Smooth muscle cell (in vitro differentiated cells): ENCODE data around the gene TMEM150A. TPM values are rescaled to one million over a fixed set of nuclear protein-coding genes. Genes with fewer than 3 reads are reported as not detected.

ENCODE experiments used
- DNase-seq: peaks from one replicate; lab custom pipeline; 2025; ENCODE audit not compliant: unreplicated experiment; lab: John Stamatoyannopoulos, UW
- H2AFZ ChIP-seq: fragments of 200-600 bp; sonication (generic); 2 replicates; pipeline ENCODE4 v1.6.0; 2016; ENCODE audit warnings: antibody characterized with exemption, low read depth, mild to moderate bottlenecking
- H3F3A ChIP-seq: fragments of 200-600 bp; sonication (generic); 2 replicates; pipeline ENCODE4 v1.6.0; 2017; ENCODE audit warnings: antibody characterized with exemption, low read depth
- H3K27ac ChIP-seq: fragments of 200-600 bp; sonication (generic); 2 replicates; pipeline ENCODE4 v1.5.1; 2016; ENCODE audit warnings: low read depth, mild to moderate bottlenecking
- H3K27me3 ChIP-seq: fragments of 200-600 bp; sonication (generic); 2 replicates; pipeline ENCODE4 v1.6.1; 2016; ENCODE audit warnings: low read depth, mild to moderate bottlenecking
- H3K36me3 ChIP-seq: fragments of 200-600 bp; sonication (generic); 2 replicates; pipeline ENCODE4 v1.5.1; 2016; ENCODE audit warnings: low read depth
- H3K4me1 ChIP-seq: fragments of 200-600 bp; sonication (generic); 2 replicates; pipeline ENCODE4 v1.5.1; 2016; ENCODE audit warnings: low read depth
- H3K4me2 ChIP-seq: fragments of 200-600 bp; sonication (generic); 2 replicates; pipeline ENCODE4 v1.6.0; 2016; ENCODE audit warnings: mild to moderate bottlenecking
- H3K4me3 ChIP-seq: fragments of 200-600 bp; sonication (generic); 2 replicates; pipeline ENCODE4 v1.5.1; 2016; ENCODE audit warnings: mild to moderate bottlenecking
- H3K79me2 ChIP-seq: fragments of 200-600 bp; sonication (generic); 2 replicates; pipeline ENCODE4 v1.6.0; 2016; ENCODE audit warnings: low read depth, mild to moderate bottlenecking
- H3K9ac ChIP-seq: fragments of 200-600 bp; sonication (generic); 2 replicates; pipeline ENCODE4 v1.6.0; 2016; ENCODE audit warnings: low read depth
- H3K9me3 ChIP-seq: fragments of 200-600 bp; sonication (generic); replicated peaks from 2 replicates; pipeline ENCODE4 v1.5.1; 2016; ENCODE audit warnings: low read depth
- H4K20me1 ChIP-seq: fragments of 200-600 bp; sonication (generic); 2 replicates; pipeline ENCODE4 v1.6.0; 2016; ENCODE audit warnings: low read depth
- CTCF ChIP-seq: fragments of 200-600 bp; sonication (generic); IDR thresholded peaks from 2 replicates; pipeline ENCODE4 v1.5.1; 2017; ENCODE audit warnings: borderline replicate concordance, mild to moderate bottlenecking, antibody characterized with exemption; ENCODE audit not compliant: insufficient read depth, poor library complexity, severe bottlenecking
- WGBS: methylation state at CpG from one replicate; pipeline ENCODE4 v1.1.7; 2016; ENCODE audit warnings: low lambda C conversion rate; 5-methylcytosine and 5-hydroxymethylcytosine counted together
- polyA plus RNA-seq: library from polyadenylated mRNA; unstranded; fragments of >200 nt; fragmentation: Nextera tagmentation; extraction: Ambion mirVana; gene quantifications from 2 replicates; pipeline ENCODE4 v1.2.1, GENCODE V29; 2016
- total RNA-seq: library from RNA; depleted of rRNA; stranded (reverse); fragments of >200 nt; gene quantifications from 2 replicates; pipeline ENCODE4 v1.2.3, GENCODE V29; 2014

TMEM150A gene
- total and polyA plus RNA-seq, 2 experiments from 2014 or later = 7.7 to 20.0 TPM

GRCh38 chr2:85600951-85601770 is 1.3 kb downstream of the TMEM150A start:
- Histone ChIP-seq H3K79me2 (peaks cover 26% of the 10 kb centered on the region), H3F3A (no peaks in the 10 kb centered on the region), H3K27ac (no peak overlapping the region), H3K4me3 (peak overlapping the region; percentile 71), H3K36me3 (no peaks in the 10 kb centered on the region), H3K27me3 (no peaks in the 10 kb centered on the region), H3K4me2 (peak overlapping the region; percentile 95), H2AFZ (no peak overlapping the region), H3K9me3 (no peaks in the 10 kb centered on the region), H4K20me1 (peaks cover 19% of the 10 kb centered on the region), H3K9ac (no peak overlapping the region), H3K4me1 (peaks cover 14% of the 10 kb centered on the region)
- no peak for DNase-seq
- 89% methylated on average over 6 of the region's 6 CpGs for WGBS
- no peak for TF ChIP-seq CTCF

- Histone ChIP-seq H3K27ac (no peak overlapping the region), H3K79me2 (peaks cover 29% of the 10 kb centered on the region), H3K27me3 (no peaks in the 10 kb centered on the region), H4K20me1 (peaks cover 21% of the 10 kb centered on the region), H3K4me2 (no peak overlapping the region), H3F3A (no peaks in the 10 kb centered on the region), H2AFZ (no peak overlapping the region), H3K4me1 (peaks cover 14% of the 10 kb centered on the region), H3K9ac (no peak overlapping the region), H3K36me3 (no peaks in the 10 kb centered on the region), H3K4me3 (no peak overlapping the region), H3K9me3 (no peaks in the 10 kb centered on the region)
- DNase-seq = no peak
- WGBS = 93% methylated on average over 3 of the region's 3 CpGs
- no peak for TF ChIP-seq CTCF
These were observed 2.3 kb downstream of the TMEM150A start for GRCh38 chr2:85600235-85600575.

GRCh38 chr2:85599468-85600234 is 2.8 kb downstream of the TMEM150A start:
- peaks cover 20% of the 10 kb centered on the region for H4K20me1 ChIP-seq
- no peak overlapping the region for H3K9ac ChIP-seq
- H2AFZ ChIP-seq = no peak overlapping the region
- no peaks in the 10 kb centered on the region for H3F3A ChIP-seq
- no peak overlapping the region for H3K4me2 ChIP-seq
- TF ChIP-seq CTCF = no peak
- H3K79me2 ChIP-seq = peaks cover 28% of the 10 kb centered on the region
- no peaks in the 10 kb centered on the region for H3K36me3 ChIP-seq
- H3K27me3 ChIP-seq = no peaks in the 10 kb centered on the region
- H3K27ac ChIP-seq = no peak overlapping the region
- no peak overlapping the region for H3K4me3 ChIP-seq
- H3K9me3 ChIP-seq = no peaks in the 10 kb centered on the region
- DNase-seq = no peak
- WGBS = 92% methylated on average over 17 of the region's 17 CpGs
- peaks cover 14% of the 10 kb centered on the region for H3K4me1 ChIP-seq
